HG03097 (cell line): ENCODE data around the gene DHRS3.
"Not testable (repeated sequence)": the region's sequence is repeated elsewhere in the genome, so short reads cannot be mapped to it uniquely, and the experiment has no call there.

Source experiments
- ATAC-seq: cut with Tn5 transposase; IDR thresholded peaks from one replicate; pipeline ENCODE4 v1.9.1; 2021; ENCODE audit not compliant: unreplicated experiment, low FRiP score

The DHRS3 gene

DNA sequence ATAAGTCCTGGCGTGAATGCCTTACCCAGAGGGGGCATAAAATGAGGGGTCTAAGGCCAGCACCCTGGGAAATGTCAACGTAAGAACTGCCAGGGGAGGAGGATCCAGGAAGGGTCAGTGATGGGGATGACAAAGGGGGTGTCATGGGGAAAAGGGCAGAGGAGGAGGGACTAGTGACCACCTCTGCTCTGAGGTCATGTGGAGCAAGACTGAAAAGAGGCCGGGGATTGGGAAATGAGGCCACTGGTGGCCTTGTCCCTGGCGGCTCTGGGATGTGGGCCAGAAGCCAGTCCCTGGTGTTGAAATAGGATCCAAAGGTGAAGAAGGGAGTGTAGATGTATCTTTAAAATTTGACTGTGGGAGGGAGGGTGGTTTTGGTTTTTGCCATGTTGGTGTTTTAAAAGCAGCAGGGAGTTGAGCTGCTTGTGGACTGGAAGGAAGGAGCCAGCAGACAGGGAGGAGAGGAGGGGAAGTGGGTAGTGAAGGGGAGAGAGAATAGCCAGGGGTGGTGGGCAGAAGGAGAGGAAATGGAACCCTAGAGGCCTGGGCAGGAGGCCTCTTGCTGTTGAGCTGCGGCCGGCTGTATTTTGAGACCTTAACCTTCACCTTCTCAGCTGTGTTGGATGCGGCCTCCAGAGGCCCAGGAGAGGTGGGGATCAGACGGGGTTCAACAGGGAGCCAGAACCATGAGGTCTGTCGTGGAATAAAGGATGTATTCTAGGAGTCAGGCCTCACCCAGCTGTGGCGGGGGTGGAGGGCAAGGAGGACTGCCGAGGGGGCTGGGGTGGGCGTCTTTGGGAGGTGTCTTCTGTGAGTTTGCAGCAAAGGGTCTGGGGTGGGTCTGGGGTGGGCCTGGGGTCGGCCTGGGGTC is 92.5 kb downstream of the DHRS3 start:
- no peak for ATAC-seq

DNA sequence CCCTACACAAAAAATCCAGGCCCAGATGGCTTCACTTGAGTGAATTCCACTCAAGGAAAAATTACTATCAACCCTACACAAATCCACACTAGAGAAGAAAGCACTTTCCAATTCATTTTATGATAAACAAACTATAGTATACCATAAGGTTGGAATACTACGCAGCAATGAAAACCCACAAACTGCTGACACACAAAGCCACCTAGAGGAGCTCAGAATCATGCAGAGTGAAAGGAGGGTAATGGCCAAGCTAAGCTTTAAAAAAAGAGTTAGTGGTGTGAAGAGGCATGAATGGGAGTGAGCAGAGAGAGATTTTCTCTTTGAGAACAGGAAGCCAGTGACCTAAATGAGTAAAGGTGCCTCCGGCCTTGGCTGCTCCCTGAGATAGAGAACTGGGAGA is 93.7 kb downstream of the DHRS3 start:
- no peak for ATAC-seq

DNA sequence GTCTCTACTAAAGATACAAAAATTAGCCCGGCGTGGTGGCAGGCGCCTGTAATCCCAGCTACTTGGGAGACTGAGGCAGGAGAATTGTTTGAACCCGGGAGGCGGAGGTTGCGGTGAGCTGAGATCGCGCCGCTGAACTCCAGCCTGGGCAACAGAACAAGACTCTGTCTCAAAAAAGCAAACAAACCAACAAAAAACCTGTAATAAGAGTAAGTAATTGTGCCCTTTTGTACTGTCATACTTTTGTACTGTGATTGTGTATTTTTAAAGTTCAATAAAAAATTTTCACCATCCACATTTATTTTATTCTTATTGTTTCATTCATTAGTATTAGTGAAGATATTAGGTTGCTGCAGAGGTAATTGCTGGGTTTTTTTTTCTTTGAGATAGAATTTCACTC is 95.2 kb downstream of the DHRS3 start:
- ATAC-seq, result not testable (repeated sequence)

DNA sequence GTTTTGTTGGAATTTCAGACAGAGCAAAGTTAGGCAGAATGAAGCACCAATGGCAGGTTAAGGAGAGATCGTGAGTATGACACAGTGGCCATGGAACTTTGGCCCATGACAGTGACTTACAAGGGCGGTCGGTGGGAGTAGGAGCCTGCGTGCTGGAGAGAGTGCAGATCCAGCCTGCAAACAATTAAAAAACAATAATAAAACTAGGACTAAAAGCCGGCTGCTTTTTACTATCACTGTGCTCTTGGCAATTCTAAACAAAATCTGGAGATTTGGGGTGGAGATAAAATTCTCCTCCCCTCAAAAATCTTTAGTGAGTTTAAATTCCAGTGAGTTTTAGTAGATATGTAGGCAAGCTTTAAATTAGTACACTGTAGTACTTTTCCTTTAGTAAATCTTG is 96.9 kb downstream of the DHRS3 start:
- ATAC-seq, result no peak

DNA sequence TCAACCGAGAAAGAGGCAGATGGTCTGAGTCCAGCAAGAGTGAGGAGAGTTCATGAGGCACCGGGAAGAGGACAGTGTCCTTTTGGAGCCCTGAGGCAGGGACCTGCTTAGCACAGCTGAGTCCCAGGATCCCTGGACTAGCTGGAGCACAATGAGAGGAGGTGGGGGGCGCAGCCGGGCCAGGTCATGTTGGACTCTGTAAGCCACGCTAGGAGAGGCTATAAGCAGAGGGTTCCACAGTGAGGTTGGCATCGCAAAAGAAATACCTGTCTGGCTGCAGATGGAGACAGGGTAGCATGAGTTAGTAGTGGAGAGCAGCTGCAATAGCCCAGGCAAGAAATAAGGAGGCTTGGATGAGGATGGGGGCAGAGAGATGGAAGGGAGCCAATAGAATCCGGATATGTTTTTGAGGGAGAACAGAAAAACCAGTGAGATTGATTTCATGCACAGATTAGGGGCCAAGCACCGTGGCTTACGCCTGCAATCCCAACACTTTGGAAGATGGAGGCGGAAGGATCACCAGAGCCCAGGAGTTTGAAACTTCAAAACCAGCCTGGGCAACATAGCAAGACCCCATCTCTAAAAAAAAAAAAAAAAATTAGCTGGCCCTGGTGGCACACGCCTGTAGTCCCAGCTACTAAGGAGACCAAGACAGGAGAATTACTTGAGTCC is 98.2 kb downstream of the DHRS3 start:
- ATAC-seq, result no peak

DNA sequence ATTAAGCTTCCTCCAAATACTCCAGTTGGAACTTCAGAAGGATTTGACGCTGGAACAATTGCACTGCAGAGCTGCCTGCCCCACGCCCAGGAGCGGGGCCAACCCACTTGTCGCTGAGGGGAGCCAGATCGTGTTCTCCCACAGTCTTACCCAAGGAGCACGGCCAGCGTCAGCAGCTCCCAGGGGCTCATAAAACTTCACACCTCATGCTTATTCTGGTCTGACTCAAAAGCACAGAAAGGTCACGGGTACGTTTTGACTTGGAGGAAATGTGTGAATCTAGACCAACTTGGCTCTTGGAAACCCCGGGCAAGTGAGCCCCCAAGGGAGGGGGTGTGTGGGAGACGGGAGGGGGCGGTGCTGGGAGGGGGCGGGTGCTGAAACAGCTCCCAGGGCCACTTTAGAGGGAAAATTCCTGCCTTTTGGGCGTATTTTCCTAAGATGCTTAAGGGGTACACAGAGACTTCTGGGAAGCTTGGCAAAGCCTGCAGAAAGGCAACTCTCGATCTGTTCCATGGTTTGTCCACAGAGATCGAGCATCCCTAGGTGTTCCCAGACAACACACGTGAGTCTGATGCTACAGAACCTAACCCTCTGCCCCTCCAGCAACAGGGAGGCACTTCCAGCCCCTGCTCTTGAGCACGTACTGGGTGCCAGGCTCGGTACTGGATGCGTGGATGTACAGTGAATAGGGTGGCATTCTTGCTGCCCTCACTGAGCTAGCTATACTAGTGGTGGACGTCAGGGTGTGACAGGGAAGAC is 98.9 kb downstream of the DHRS3 start:
- no peak for ATAC-seq
